Adrenal gland (tissue), 12 donors: ENCODE measurements around the gene CLDN20. TPM values are rescaled to one million over a fixed set of nuclear protein-coding genes. Genes with fewer than 3 reads are reported as not detected.

ENCODE experiments used
- DNase-seq, 7 donors: peaks; one replicate each; pipeline ENCODE4 v3.0.0-alpha.2; 2019 to 2020
- H3K27ac ChIP-seq, 5 donors: fragments of 200-600 bp; sonication (generic) in 4 of 5; 1 replicate in 3 of 5; 2 replicates in 2 of 5; pipeline versions ENCODE4 v1.5.1 to v1.8.0; 2016 to 2020; ENCODE audit warnings: mild to moderate bottlenecking in 1 of 5
- H3K27me3 ChIP-seq: fragments of 200-600 bp; 2 replicates; pipeline ENCODE4 v1.8.0; 2021
- H3K36me3 ChIP-seq, 2 donors: fragments of 200-600 bp; replicated peaks in 1 of 2; 1 replicate in 1 of 2; 2 replicates in 1 of 2; pipeline versions ENCODE4 v1.5.1 to v1.8.0; 2018 to 2022
- H3K4me1 ChIP-seq, 2 donors: fragments of 200-600 bp; replicated peaks in 1 of 2; 1 replicate in 1 of 2; 2 replicates in 1 of 2; pipeline versions ENCODE4 v1.5.1 to v1.8.0; 2018 to 2021
- H3K4me3 ChIP-seq, 4 donors: fragments of 200-600 bp; sonication (generic) in 3 of 4; one replicate each; pipeline ENCODE4 v1.5.1; 2016 to 2018
- H3K9me3 ChIP-seq, 3 donors: fragments of 200-600 bp; sonication (generic) in 1 of 3; replicated peaks in 1 of 3; 1 replicate in 2 of 3; 2 replicates in 1 of 3; pipeline versions ENCODE4 v1.5.1 to v1.8.0; 2016 to 2021
- POLR2A ChIP-seq, 2 donors: fragments of 450-650 bp; IDR thresholded peaks; one replicate each; pipeline ENCODE4 v1.6.1; 2017; ENCODE audit warnings: antibody characterized with exemption in 2 of 2, mild to moderate bottlenecking in 2 of 2, moderate library complexity in 1 of 2
- WGBS, 4 donors: extraction: QIAGEN DNeasy Blood & Tissue Kit in 2 of 4; methylation state at CpG; one replicate each; pipeline versions ENCODE4 v1.1.5 to v1.1.7; 2013 to 2017; 5-methylcytosine and 5-hydroxymethylcytosine counted together
- intact Hi-C, 2 donors: fragments of 100-400 bp; cut with DNase I; formaldehyde crosslinking; loops; one replicate each; pipeline versions ENCODE4 v1.14.1 to v1.15.0; 2022 to 2023
- polyA plus RNA-seq, 3 donors: library from polyadenylated mRNA; stranded (reverse); fragments of 200-250 nt in 2 of 3; fragments of 350-450 nt in 1 of 3; fragmentation: Illumina TruSeq in 1 of 3; extraction: RNeasy Lipid Tissue Mini Kit (QIAGEN cat#74804) in 1 of 3; gene quantifications; one replicate each; pipeline ENCODE4 v1.2.3, GENCODE V29; 2013 to 2014
- total RNA-seq, 9 donors: library from RNA; depleted of rRNA in 4 of 9; stranded (reverse); fragments of >200 nt in 4 of 9; fragments of 120-200 nt in 1 of 9; fragmentation: NEBNext Ultra II Directional in 1 of 9; extraction: Animal tissue kit (Norgen Biotek cat#: 25700) in 1 of 9; gene quantifications; one replicate each; pipeline versions ENCODE4 v1.1.0 to v1.2.4, GENCODE V29; 2013 to 2023
- TF ChIP-seq, protein P1 (sequence below), 6 experiments: fragments of 450-650 bp in 4 of 6; fragments of 200-600 bp in 2 of 6; sonication (generic) in 1 of 6; IDR thresholded peaks; 1 replicate in 5 of 6; 2 replicates in 1 of 6; pipeline versions ENCODE4 v1.5.1 to v1.8.0; 2016 to 2021; ENCODE audit warnings: antibody characterized with exemption in 6 of 6, mild to moderate bottlenecking in 2 of 6, moderate library complexity in 1 of 6
- donor health status: healthy with polysubstance abuse.
- donor health status: Bipolar disorder and iron deficiency.
- donor health status: DM: yes; HTN: yes; CAD: no.
- donor health status: DM: no; HTN: no; CAD: no.
- donor health status: DM: no; HTN: no; CAD: no.
- donor health status: DM: yes; HTN: yes; CAD: no.

Gene CLDN20
- total and polyA plus RNA-seq, 12 donors, result not detected

DNA sequence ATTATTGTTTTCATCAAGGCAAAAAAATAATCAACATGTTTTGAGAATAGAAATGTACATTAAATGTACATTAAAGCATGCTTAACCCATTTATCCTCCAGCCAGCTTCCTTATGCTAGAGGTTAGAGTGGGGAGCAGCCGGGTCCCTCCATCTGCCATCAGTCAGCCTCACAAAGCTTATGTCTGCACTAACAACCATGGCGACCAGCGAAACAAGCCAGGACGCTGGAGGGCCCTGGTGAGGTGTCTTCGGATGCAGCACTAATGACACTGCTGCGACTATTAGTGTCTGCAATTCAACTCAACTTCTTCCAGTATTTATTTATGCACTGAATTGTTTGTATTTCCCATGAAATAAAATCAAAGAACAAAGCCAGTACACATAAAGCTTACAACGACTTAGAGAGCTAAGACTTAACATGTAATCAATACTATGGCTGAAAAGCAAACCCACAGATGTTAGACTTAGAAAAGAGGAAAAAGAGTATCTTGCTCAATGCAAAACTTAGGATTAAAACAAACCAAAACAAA is 6.8 kb downstream of the CLDN20 start:
- Histone ChIP-seq H3K27me3 (no peaks in the 10 kb centered on the region), H3K36me3 (no peaks in the 10 kb centered on the region), H3K27ac (no peak overlapping the region), H3K9me3 (no peaks in the 10 kb centered on the region), H3K4me3 (no peak overlapping the region), H3K4me1 (peaks cover 11 to 22% of the 10 kb centered on the region in 2 donors)
- DNase-seq, result no peak
- intact Hi-C loops, result no loop called here
- 91 to 99% (median 93%) methylated on average over 7 of the region's 7 CpGs for WGBS, 4 donors
- TF ChIP-seq, protein P1, sequence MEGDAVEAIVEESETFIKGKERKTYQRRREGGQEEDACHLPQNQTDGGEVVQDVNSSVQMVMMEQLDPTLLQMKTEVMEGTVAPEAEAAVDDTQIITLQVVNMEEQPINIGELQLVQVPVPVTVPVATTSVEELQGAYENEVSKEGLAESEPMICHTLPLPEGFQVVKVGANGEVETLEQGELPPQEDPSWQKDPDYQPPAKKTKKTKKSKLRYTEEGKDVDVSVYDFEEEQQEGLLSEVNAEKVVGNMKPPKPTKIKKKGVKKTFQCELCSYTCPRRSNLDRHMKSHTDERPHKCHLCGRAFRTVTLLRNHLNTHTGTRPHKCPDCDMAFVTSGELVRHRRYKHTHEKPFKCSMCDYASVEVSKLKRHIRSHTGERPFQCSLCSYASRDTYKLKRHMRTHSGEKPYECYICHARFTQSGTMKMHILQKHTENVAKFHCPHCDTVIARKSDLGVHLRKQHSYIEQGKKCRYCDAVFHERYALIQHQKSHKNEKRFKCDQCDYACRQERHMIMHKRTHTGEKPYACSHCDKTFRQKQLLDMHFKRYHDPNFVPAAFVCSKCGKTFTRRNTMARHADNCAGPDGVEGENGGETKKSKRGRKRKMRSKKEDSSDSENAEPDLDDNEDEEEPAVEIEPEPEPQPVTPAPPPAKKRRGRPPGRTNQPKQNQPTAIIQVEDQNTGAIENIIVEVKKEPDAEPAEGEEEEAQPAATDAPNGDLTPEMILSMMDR (IDR thresholded peaks at IDR 0.05), result no peak
- no peak for TF ChIP-seq POLR2A (IDR thresholded peaks at IDR 0.05)

DNA sequence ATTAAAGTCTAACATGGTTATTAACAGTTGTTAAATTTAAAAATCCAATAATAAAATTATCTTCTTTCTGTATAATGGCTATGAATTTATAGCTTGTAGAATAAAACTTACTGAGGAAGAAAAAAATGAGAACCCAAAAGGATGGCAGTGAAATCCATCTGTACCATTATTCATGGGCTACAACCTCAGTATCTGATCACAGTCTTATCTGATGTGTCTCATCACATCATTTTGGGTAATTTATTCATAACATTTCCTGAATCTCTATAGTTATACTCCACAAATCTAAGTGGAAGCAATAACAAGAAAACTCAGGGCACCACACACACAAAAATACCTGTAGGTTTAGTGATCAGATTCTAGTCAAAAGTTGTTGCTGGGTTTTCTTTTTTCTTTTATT is 7.3 kb downstream of the CLDN20 start:
- H3K27ac ChIP-seq, result no peak overlapping the region
- H3K36me3 ChIP-seq, result no peaks in the 10 kb centered on the region
- H3K27me3 ChIP-seq, result no peaks in the 10 kb centered on the region
- no peak for TF ChIP-seq POLR2A (IDR thresholded peaks at IDR 0.05)
- TF ChIP-seq, protein P1 (IDR thresholded peaks at IDR 0.05), result no peak
- intact Hi-C loops, result no loop called here
- no peak overlapping the region for H3K4me3 ChIP-seq
- H3K4me1 ChIP-seq, result peaks cover 11 to 22% of the 10 kb centered on the region in 2 donors
- no peak for DNase-seq
- H3K9me3 ChIP-seq, result no peaks in the 10 kb centered on the region

DNA sequence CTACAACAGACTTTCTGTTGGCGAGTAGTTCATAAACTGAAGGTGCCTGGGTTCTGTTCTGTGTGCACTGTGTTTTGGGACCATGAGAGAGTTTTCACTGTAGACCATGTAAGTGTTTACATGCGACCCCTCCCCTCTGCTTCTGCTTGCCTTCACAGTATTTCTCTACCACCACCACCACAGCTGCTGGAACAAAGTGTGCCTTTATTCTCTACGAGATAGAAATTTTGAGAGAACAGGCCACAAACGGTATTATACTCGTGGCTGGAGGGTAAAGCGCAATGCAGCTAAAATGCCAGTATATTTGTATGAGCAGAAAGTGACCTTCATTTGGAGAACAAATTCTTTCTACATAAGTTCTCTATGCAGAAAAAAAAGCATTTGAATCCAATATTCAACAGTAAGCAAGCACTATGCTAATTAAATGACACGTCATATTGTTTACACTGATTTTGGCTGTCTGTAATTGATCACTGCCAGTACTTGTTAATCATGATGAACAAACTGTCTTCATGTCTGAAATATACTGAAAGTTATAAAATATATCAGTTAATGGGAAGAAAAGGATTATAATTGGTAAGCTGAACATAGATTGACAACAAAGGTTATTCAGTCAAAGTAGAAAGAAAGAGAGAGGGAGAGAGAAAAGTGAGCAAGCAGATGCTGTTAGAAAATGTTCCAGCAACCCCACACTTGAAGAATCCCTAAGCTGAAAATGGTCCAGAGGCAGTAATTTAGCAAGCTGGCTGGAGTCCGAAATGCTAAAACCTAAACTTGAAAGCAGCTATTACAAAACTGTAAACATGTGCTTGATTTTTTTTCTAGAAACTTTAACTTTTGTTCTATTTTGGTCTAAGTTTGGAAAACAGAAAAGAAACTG is 8.8 kb downstream of the CLDN20 start:
- no peaks in the 10 kb centered on the region for H3K27me3 ChIP-seq
- H3K4me3 ChIP-seq, result no peak overlapping the region
- no peaks in the 10 kb centered on the region for H3K9me3 ChIP-seq
- WGBS, 4 donors, result 70 to 76% (median 75%) methylated on average over 8 of the region's 8 CpGs
- no peaks in the 10 kb centered on the region for H3K36me3 ChIP-seq
- no peak for TF ChIP-seq POLR2A (IDR thresholded peaks at IDR 0.05)
- TF ChIP-seq, protein P1 (IDR thresholded peaks at IDR 0.05), result no peak
- intact Hi-C loops, result no loop called here
- H3K27ac ChIP-seq, result peak overlapping the region in 4 of 5 donors; percentile 9 to 69 (median 48)
- H3K4me1 ChIP-seq, result peaks cover 11 to 22% of the 10 kb centered on the region in 2 donors
- no peak for DNase-seq

DNA sequence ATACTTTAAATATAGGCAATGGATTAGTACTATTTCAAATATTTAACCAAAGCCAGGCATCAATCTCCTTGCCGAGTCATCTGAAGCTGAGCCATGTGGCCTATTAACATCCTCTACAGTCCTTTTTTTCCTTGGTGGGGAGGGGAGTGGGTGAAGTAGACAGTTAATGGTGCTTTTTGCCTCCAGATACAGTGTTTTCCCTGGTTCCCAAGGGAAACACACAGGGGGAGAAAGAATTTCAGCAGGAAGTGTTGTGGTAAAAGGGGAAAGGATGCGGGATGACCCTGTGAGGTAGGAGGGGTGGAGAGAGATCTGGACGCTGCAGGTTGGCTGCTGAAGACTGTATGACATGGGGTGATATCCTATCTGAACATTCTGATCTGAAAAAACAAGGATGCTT is 9.6 kb downstream of the CLDN20 start:
- WGBS, 4 donors, result 43 to 56% (median 50%) methylated on average over 3 of the region's 3 CpGs
- Histone ChIP-seq H3K4me1 (peaks cover 11 to 15% of the 10 kb centered on the region in 2 donors), H3K27ac (peak overlapping the region in 3 of 5 donors; percentile 9 to 69 (median 42)), H3K4me3 (no peak overlapping the region), H3K36me3 (no peaks in the 10 kb centered on the region), H3K27me3 (no peaks in the 10 kb centered on the region), H3K9me3 (no peaks in the 10 kb centered on the region)
- intact Hi-C loops, result no loop called here
- peak in 1 of 7 donors; percentile 30 for DNase-seq
- TF ChIP-seq, protein P1 (IDR thresholded peaks at IDR 0.05), result no peak
- TF ChIP-seq POLR2A (IDR thresholded peaks at IDR 0.05), result no peak
